ENCODE measurements around the gene TSSK6.
A peak's percentile ranks its signal among the peaks of the same experiment; 100 is the strongest.
"Not testable (repeated sequence)": the region's sequence is repeated elsewhere in the genome, so short reads cannot be mapped to it uniquely, and the experiment has no call there.

Gene TSSK6

DNA sequence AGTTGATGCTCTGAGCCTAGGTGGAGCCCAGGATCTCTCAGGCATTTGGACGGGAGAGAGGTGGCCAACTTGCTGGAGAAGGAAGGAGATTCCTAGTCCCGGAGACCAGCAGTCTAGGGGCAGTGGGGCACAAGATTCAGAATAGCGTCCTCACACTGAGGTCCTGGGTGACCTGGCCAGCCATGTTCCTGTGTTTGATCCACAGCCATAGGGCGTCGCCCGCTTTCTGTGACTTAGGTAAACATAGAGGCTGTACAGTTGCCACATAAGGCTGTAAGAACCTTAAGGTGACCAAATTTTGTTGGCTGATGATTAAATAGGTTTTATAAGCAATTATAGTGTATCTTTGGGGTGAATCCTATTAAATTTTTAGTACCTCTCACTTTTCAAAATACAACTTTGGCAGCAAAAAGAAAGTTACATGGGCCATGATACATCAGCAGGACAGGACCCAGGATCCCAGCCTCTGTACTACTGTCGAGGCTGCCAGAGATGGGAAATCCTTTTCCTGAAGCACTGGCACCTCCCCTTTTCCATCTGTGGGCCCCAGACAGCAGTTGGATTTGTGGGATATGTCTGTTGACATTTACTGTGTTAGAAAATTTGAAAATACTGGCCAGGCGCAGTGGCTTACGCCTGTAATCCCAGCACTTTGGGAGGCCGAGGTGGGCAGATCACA is 37.5 kb downstream of the TSSK6 start:
- WGBS (ENCODE audit: extremely low coverage, insufficient coverage, low lambda C conversion rate): no CpG with 5 or more reads among the region's 10 CpGs
- DNase-seq: no peak

DNA sequence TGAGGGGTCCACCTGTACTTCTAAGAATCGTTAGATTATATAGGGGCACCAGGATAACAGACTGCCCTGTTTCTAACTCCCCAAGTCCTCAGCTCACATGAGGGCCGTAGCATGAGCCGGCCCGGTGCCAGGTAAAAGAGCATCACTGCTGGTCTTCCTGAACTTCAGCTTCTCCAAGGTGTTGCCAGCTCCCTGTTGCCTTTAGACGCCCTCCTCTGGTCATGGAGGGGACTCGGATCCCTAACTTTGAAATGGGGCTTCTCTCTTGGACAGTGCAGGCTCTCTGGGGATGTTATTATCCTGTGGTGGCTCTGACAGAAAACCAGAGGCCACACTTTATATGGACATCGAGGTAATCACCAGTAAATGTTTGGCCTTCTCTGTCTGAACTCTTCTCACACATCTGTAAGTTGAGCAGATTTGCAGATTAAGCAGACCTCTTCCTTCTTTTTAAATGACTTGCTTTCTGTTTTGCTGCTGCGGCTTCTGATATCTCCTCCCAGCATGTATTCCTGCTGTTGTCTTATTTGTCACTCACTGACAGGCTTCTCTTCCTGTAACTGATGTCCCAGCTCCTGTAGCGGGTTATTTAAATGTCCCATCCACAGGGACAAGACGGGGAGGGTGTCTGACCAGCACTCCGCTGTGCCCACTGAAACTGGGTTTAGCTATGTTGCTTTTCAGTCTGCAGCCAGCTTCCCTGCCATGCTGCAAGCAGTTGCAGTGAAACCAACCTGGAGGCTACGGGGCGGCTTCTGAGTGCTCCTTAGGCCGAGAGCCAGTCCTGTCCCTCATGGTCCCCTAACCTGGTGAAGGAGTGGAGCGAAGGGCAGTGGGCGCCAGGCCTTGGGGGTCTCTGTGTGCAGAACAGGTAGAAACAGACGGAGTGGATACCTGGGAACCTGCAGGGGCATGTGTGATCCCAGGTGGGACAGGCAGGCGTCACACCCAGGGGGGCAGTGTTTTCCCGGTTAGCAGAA is 39.2 kb downstream of the TSSK6 start:
- no peak overlapping the region for H2BK120ac ChIP-seq (ENCODE audit: low read depth, low read length)
- no peak overlapping the region for H3K4me2 ChIP-seq (ENCODE audit: low read length)
- no peak overlapping the region for H3K27ac ChIP-seq (ENCODE audit: low read depth, low read length)
- H3K4me3 ChIP-seq (ENCODE audit: low read length): no peak overlapping the region
- peaks cover 50% of the 10 kb centered on the region for H3K79me1 ChIP-seq (ENCODE audit: low read length)
- H3K9ac ChIP-seq (ENCODE audit: low read length): no peak overlapping the region
- H4K5ac ChIP-seq (ENCODE audit: low read length): no peak overlapping the region
- peaks cover 4% of the 10 kb centered on the region for H3K36me3 ChIP-seq (ENCODE audit: control insufficient read depth, insufficient read depth, low read length)
- H3K4ac ChIP-seq (ENCODE audit: low read depth, low read length): no peak overlapping the region
- H3K27me3 ChIP-seq (ENCODE audit: insufficient read depth, low read length, poor library complexity): no peaks in the 10 kb centered on the region
- DNase-seq: peak; percentile 81
- no CpG with 5 or more reads among the region's 19 CpGs for WGBS (ENCODE audit: extremely low coverage, insufficient coverage, low lambda C conversion rate)
- H3K4me1 ChIP-seq (ENCODE audit: control insufficient read depth, low read depth, low read length): no peaks in the 10 kb centered on the region
- H3K56ac ChIP-seq (ENCODE audit: low read length): peak overlapping the region; percentile 10
- H3K23ac ChIP-seq (ENCODE audit: low read length): no peak overlapping the region
- no peak overlapping the region for H2AK5ac ChIP-seq (ENCODE audit: low read length)
- no peak overlapping the region for H3K18ac ChIP-seq (ENCODE audit: low read length)
- peaks cover 77% of the 10 kb centered on the region for H3K79me2 ChIP-seq (ENCODE audit: control insufficient read depth, insufficient read depth, low read length)
- H4K8ac ChIP-seq (ENCODE audit: low read depth, low read length): no peak overlapping the region
- no peak overlapping the region for H2BK15ac ChIP-seq (replicated peaks; ENCODE audit: low read depth)
- no peak overlapping the region for H2BK5ac ChIP-seq (ENCODE audit: low read length)

More for the DNA sequence above, 37.5 kb downstream of the TSSK6 start:
- Histone ChIP-seq H3K4ac (ENCODE audit: low read depth, low read length) (no peak overlapping the region), H3K18ac (ENCODE audit: low read length) (no peak overlapping the region), H2BK120ac (ENCODE audit: low read depth, low read length) (no peak overlapping the region), H4K8ac (ENCODE audit: low read depth, low read length) (no peak overlapping the region), H3K27me3 (ENCODE audit: insufficient read depth, low read length, poor library complexity) (no peaks in the 10 kb centered on the region), H3K36me3 (ENCODE audit: control insufficient read depth, insufficient read depth, low read length) (peaks cover 4% of the 10 kb centered on the region), H3K9ac (ENCODE audit: low read length) (no peak overlapping the region), H3K79me2 (ENCODE audit: control insufficient read depth, insufficient read depth, low read length) (peaks cover 75% of the 10 kb centered on the region), H3K23ac (ENCODE audit: low read length) (no peak overlapping the region), H3K56ac (ENCODE audit: low read length) (no peak overlapping the region), H4K5ac (ENCODE audit: low read length) (no peak overlapping the region), H3K27ac (ENCODE audit: low read depth, low read length) (no peak overlapping the region), H2AK5ac (ENCODE audit: low read length) (no peak overlapping the region), H2BK5ac (ENCODE audit: low read length) (no peak overlapping the region), H3K4me3 (ENCODE audit: low read length) (no peak overlapping the region), H2BK15ac (replicated peaks; ENCODE audit: low read depth) (no peak overlapping the region), H3K79me1 (ENCODE audit: low read length) (peaks cover 52% of the 10 kb centered on the region), H3K4me2 (ENCODE audit: low read length) (no peak overlapping the region), H3K4me1 (ENCODE audit: control insufficient read depth, low read depth, low read length) (no peaks in the 10 kb centered on the region)

- Histone ChIP-seq H3K4ac (ENCODE audit: low read depth, low read length) (no peak overlapping the region), H3K36me3 (ENCODE audit: control insufficient read depth, insufficient read depth, low read length) (no peaks in the 10 kb centered on the region), H3K56ac (ENCODE audit: low read length) (peak overlapping the region; percentile 10), H3K4me3 (ENCODE audit: low read length) (no peak overlapping the region), H3K4me2 (ENCODE audit: low read length) (no peak overlapping the region), H3K79me2 (ENCODE audit: control insufficient read depth, insufficient read depth, low read length) (peaks cover 72% of the 10 kb centered on the region), H3K27me3 (ENCODE audit: insufficient read depth, low read length, poor library complexity) (no peaks in the 10 kb centered on the region), H2BK120ac (ENCODE audit: low read depth, low read length) (no peak overlapping the region), H3K9ac (ENCODE audit: low read length) (peak overlapping the region; percentile 32), H3K27ac (ENCODE audit: low read depth, low read length) (no peak overlapping the region), H3K23ac (ENCODE audit: low read length) (no peak overlapping the region), H3K18ac (ENCODE audit: low read length) (no peak overlapping the region), H3K4me1 (ENCODE audit: control insufficient read depth, low read depth, low read length) (no peaks in the 10 kb centered on the region), H2AK5ac (ENCODE audit: low read length) (no peak overlapping the region), H2BK5ac (ENCODE audit: low read length) (no peak overlapping the region), H2BK15ac (replicated peaks; ENCODE audit: low read depth) (no peak overlapping the region), H4K5ac (ENCODE audit: low read length) (no peak overlapping the region), H4K8ac (ENCODE audit: low read depth, low read length) (no peak overlapping the region), H3K79me1 (ENCODE audit: low read length) (peaks cover 41% of the 10 kb centered on the region)
- WGBS (ENCODE audit: extremely low coverage, insufficient coverage, low lambda C conversion rate): no CpG with 5 or more reads among the region's 21 CpGs
- DNase-seq: peak; percentile 67
Measured at GRCh38 chr19:19475015-19475765, 40.2 kb downstream of the TSSK6 start.

DNA sequence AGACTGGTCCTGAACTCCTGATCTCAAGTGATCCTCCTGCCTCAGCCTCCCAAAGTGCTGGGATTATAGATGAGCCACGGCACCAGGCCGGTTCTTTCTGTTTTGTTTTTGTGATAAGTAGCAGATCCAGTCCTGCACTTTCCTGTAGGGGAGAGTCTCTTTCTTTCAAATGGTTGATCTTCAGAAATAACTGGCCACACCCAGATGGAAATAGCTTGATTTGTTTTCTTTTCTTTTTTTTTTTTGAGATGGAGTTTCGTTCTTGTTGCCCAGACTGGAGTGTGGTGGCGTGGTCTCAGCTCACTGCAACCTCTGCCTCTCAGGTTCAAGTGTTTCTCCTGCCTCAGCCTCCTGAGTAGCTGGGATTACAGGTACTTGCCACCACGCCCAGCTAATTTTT is 43.2 kb downstream of the TSSK6 start:
- H3K4me1 ChIP-seq (ENCODE audit: control insufficient read depth, low read depth, low read length); H3K18ac ChIP-seq (ENCODE audit: low read length); H3K23ac ChIP-seq (ENCODE audit: low read length); H3K56ac ChIP-seq (ENCODE audit: low read length); H2BK120ac ChIP-seq (ENCODE audit: low read depth, low read length); H3K4ac ChIP-seq (ENCODE audit: low read depth, low read length); DNase-seq; H3K9ac ChIP-seq (ENCODE audit: low read length); H3K4me2 ChIP-seq (ENCODE audit: low read length); H4K5ac ChIP-seq (ENCODE audit: low read length); H2BK5ac ChIP-seq (ENCODE audit: low read length); H3K36me3 ChIP-seq (ENCODE audit: control insufficient read depth, insufficient read depth, low read length); H4K8ac ChIP-seq (ENCODE audit: low read depth, low read length); H3K27ac ChIP-seq (ENCODE audit: low read depth, low read length); H3K27me3 ChIP-seq (ENCODE audit: insufficient read depth, low read length, poor library complexity); H2AK5ac ChIP-seq (ENCODE audit: low read length); H3K4me3 ChIP-seq (ENCODE audit: low read length); H2BK15ac ChIP-seq (replicated peaks; ENCODE audit: low read depth): not testable (repeated sequence)
- Histone ChIP-seq H3K79me1 (ENCODE audit: low read length) (peaks cover 39% of the 10 kb centered on the region), H3K79me2 (ENCODE audit: control insufficient read depth, insufficient read depth, low read length) (peaks cover 54% of the 10 kb centered on the region)
- no CpG with 5 or more reads among the region's 5 CpGs for whole genome bisulfite sequencing (ENCODE audit: extremely low coverage, insufficient coverage, low lambda C conversion rate)

- whole genome bisulfite sequencing (ENCODE audit: extremely low coverage, insufficient coverage, low lambda C conversion rate): no CpG with 5 or more reads among the region's 6 CpGs
- Histone ChIP-seq H3K36me3 (ENCODE audit: control insufficient read depth, insufficient read depth, low read length) (peaks cover 5% of the 10 kb centered on the region), H3K4me3 (ENCODE audit: low read length) (no peak overlapping the region), H3K18ac (ENCODE audit: low read length) (no peak overlapping the region), H2BK5ac (ENCODE audit: low read length) (no peak overlapping the region), H2BK120ac (ENCODE audit: low read depth, low read length) (no peak overlapping the region), H3K4ac (ENCODE audit: low read depth, low read length) (no peak overlapping the region), H3K27me3 (ENCODE audit: insufficient read depth, low read length, poor library complexity) (no peaks in the 10 kb centered on the region), H3K79me2 (ENCODE audit: control insufficient read depth, insufficient read depth, low read length) (peaks cover 52% of the 10 kb centered on the region), H2BK15ac (replicated peaks; ENCODE audit: low read depth) (no peak overlapping the region), H4K8ac (ENCODE audit: low read depth, low read length) (no peak overlapping the region), H2AK5ac (ENCODE audit: low read length) (no peak overlapping the region), H3K4me1 (ENCODE audit: control insufficient read depth, low read depth, low read length) (no peaks in the 10 kb centered on the region), H3K23ac (ENCODE audit: low read length) (no peak overlapping the region), H3K79me1 (ENCODE audit: low read length) (peaks cover 38% of the 10 kb centered on the region), H3K9ac (ENCODE audit: low read length) (no peak overlapping the region), H4K5ac (ENCODE audit: low read length) (no peak overlapping the region), H3K27ac (ENCODE audit: low read depth, low read length) (no peak overlapping the region), H3K4me2 (ENCODE audit: low read length) (no peak overlapping the region), H3K56ac (ENCODE audit: low read length) (no peak overlapping the region)
- DNase-seq: no peak
Measured at GRCh38 chr19:19471682-19472081, 43.7 kb downstream of the TSSK6 start.

Measured in mesendoderm (in vitro differentiated cells).